GM19035 (cell line): ENCODE results near the gene NELFE.
"Not testable (repeated sequence)": the region's sequence is repeated elsewhere in the genome, so short reads cannot be mapped to it uniquely, and the experiment has no call there.

ENCODE experiments used
- ATAC-seq: cut with Tn5 transposase; IDR thresholded peaks from one replicate; pipeline ENCODE4 v1.9.1; 2021; ENCODE audit not compliant: unreplicated experiment

NELFE gene

GRCh38 chr6:31949926-31950548 is 8.7 kb downstream of the NELFE start:
- ATAC-seq, result no peak

- no peak for ATAC-seq
Measured at GRCh38 chr6:31948753-31949413, 9.9 kb downstream of the NELFE start.

- ATAC-seq, result no peak
Measured at GRCh38 chr6:31948306-31948705, 10.5 kb downstream of the NELFE start.

GRCh38 chr6:31947864-31948263 is 10.9 kb downstream of the NELFE start:
- no peak for ATAC-seq

GRCh38 chr6:31947070-31947675 is 11.6 kb downstream of the NELFE start:
- ATAC-seq, result no peak

GRCh38 chr6:31946370-31946885 is 12.3 kb downstream of the NELFE start:
- no peak for ATAC-seq

GRCh38 chr6:31945507-31946369 is 13.0 kb downstream of the NELFE start, which contains the start of gene CFB:
Gene CFB, plus strand, starts transcription at chr6:31946095. Its CDS starts 127 bp downstream, at chr6:31946222.
- no peak for ATAC-seq

GRCh38 chr6:31945154-31945506 is 13.6 kb downstream of the NELFE start:
- ATAC-seq, result no peak

- no peak for ATAC-seq
Measured at GRCh38 chr6:31943742-31944141, 15.0 kb downstream of the NELFE start.

GRCh38 chr6:31940256-31940664 is 18.5 kb downstream of the NELFE start:
- ATAC-seq, result no peak

GRCh38 chr6:31935823-31936222 is 22.9 kb downstream of the NELFE start:
- no peak for ATAC-seq

GRCh38 chr6:31935021-31935420 is 23.8 kb downstream of the NELFE start:
- ATAC-seq, result no peak

- ATAC-seq, result no peak
Measured at GRCh38 chr6:31933537-31933936, 25.2 kb downstream of the NELFE start.

- ATAC-seq, result not testable (repeated sequence)
Measured at GRCh38 chr6:31932137-31932536, 26.6 kb downstream of the NELFE start.

- no peak for ATAC-seq
Measured at GRCh38 chr6:31930962-31931361, 27.8 kb downstream of the NELFE start.

- no peak for ATAC-seq
Measured at GRCh38 chr6:31928672-31928939, 30.2 kb downstream of the NELFE start.

GRCh38 chr6:31927863-31928671 is 30.7 kb downstream of the NELFE start:
- no peak for ATAC-seq

GRCh38 chr6:31927242-31927862 is 31.4 kb downstream of the NELFE start, which contains the start of gene C2:
Gene C2, plus strand, starts transcription at chr6:31927717. Its CDS starts 36 bp downstream, at chr6:31927753.
- no peak for ATAC-seq

GRCh38 chr6:31922942-31923341 is 35.8 kb downstream of the NELFE start:
- no peak for ATAC-seq

GRCh38 chr6:31920811-31921210 is 38.0 kb downstream of the NELFE start:
- ATAC-seq, result no peak
